ENCODE data around the gene SNCAIP.

DNA sequence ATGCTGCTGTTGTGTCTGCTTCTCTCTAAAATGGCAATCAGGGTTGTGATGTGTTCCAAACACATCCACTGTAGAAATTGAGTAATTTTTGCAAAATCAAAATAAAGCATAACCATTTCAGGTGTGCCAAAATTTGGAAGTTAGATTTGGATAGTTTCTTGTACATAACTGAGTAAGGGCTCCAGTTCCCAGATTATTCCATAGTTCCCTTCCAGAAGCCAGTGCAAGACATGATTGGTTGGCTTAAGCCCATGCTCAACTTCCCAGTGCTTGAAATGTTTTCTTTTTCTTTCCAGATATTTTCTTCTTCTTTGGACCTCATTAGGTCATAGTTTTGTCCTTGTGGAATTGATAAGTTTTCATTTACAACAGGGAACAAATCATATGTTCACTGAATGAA lies 64.2 kb downstream of the SNCAIP start:
- TF ChIP-seq, protein P1, sequence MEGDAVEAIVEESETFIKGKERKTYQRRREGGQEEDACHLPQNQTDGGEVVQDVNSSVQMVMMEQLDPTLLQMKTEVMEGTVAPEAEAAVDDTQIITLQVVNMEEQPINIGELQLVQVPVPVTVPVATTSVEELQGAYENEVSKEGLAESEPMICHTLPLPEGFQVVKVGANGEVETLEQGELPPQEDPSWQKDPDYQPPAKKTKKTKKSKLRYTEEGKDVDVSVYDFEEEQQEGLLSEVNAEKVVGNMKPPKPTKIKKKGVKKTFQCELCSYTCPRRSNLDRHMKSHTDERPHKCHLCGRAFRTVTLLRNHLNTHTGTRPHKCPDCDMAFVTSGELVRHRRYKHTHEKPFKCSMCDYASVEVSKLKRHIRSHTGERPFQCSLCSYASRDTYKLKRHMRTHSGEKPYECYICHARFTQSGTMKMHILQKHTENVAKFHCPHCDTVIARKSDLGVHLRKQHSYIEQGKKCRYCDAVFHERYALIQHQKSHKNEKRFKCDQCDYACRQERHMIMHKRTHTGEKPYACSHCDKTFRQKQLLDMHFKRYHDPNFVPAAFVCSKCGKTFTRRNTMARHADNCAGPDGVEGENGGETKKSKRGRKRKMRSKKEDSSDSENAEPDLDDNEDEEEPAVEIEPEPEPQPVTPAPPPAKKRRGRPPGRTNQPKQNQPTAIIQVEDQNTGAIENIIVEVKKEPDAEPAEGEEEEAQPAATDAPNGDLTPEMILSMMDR (IDR thresholded peaks at IDR 0.05), result no peak
- no peak for TF ChIP-seq POLR2A (IDR thresholded peaks at IDR 0.05)

Data from adrenal gland (tissue), 5 donors.